Hair follicular keratinocyte (primary cell): Measurements from ENCODE around the gene APOC4. TPM values are rescaled to one million over a fixed set of nuclear protein-coding genes. Genes with fewer than 3 reads are reported as not detected.

Experiments used
- total RNA-seq: library from RNA; depleted of rRNA; stranded (reverse); fragments of >200 nt; gene quantifications from 2 replicates; pipeline ENCODE4 v1.2.3, GENCODE V29; 2015

Gene APOC4
- not detected in 2 replicates for total RNA-seq

GRCh38 chr19:44942067-44942571 lies at the start of gene APOC4:
TSS of gene APOC4 (plus strand) at chr19:44942237. CDS start at chr19:44942278, 41 bp downstream.

GRCh38 chr19:44905437-44906160 lies 36.4 kb upstream of the APOC4 start, which contains the start of gene APOE:
TSS of gene APOE (plus strand) at chr19:44905796. CDS start at chr19:44906625, 829 bp downstream.

GRCh38 chr19:44914433-44915206 lies 27.4 kb upstream of the APOC4 start, which contains the start of gene APOC1:
TSS of gene APOC1 (plus strand) at chr19:44914608. CDS start at chr19:44914892, 284 bp downstream.

GRCh38 chr19:44954649-44955504 lies 12.8 kb downstream of the APOC4 start, which contains the start of gene CLPTM1:
TSS of gene CLPTM1 (plus strand) at chr19:44955380. CDS start at chr19:44955396, 16 bp downstream.

Other genes starting within 250 kb of the APOC4 start
- not detected in 2 replicates for gene CEACAM16, start 243.1 kb upstream of the APOC4 start, total RNA-seq
- gene BCL3, start 193.5 kb upstream of the APOC4 start, total RNA-seq = 13.7 and 14.0 TPM in 2 replicates
- 119 and 129 TPM in 2 replicates for gene CBLC, start 164.3 kb upstream of the APOC4 start, total RNA-seq
- 35.2 and 40.1 TPM in 2 replicates for gene BCAM, start 133.1 kb upstream of the APOC4 start, total RNA-seq
- 73.2 and 81.6 TPM in 2 replicates for gene NECTIN2, start 95.9 kb upstream of the APOC4 start, total RNA-seq
- gene TOMM40, start 51.0 kb upstream of the APOC4 start, total RNA-seq = 68.0 and 175 TPM in 2 replicates
- 74.5 and 195 TPM in 2 replicates for gene APOE, start 36.4 kb upstream of the APOC4 start, total RNA-seq
- 3.8 and 18.1 TPM in 2 replicates for gene APOC1, start 27.6 kb upstream of the APOC4 start, total RNA-seq
- gene APOC2, start 3.8 kb downstream of the APOC4 start, total RNA-seq = not detected in 2 replicates
- gene CLPTM1, start 13.1 kb downstream of the APOC4 start, total RNA-seq = 34.9 and 42.5 TPM in 2 replicates
- 20.6 and 35.7 TPM in 2 replicates for gene RELB, start 59.2 kb downstream of the APOC4 start, total RNA-seq
- gene CLASRP, start 96.8 kb downstream of the APOC4 start, total RNA-seq = 30.8 and 54.7 TPM in 2 replicates
- 0.55 and 2.0 TPM in 2 replicates for gene ZNF296, start 134.2 kb downstream of the APOC4 start, total RNA-seq
- gene GEMIN7, start 137.0 kb downstream of the APOC4 start, total RNA-seq = 29.5 and 36.8 TPM in 2 replicates
- gene PPP1R37, start 150.9 kb downstream of the APOC4 start, total RNA-seq = 28.1 and 30.3 TPM in 2 replicates
- 1.1 and 2.1 TPM in 2 replicates for gene NKPD1, start 218.7 kb downstream of the APOC4 start, total RNA-seq
- 9.0 and 13.2 TPM in 2 replicates for gene TRAPPC6A, start 236.0 kb downstream of the APOC4 start, total RNA-seq
- gene BLOC1S3, start 236.5 kb downstream of the APOC4 start, total RNA-seq = 7.7 and 7.8 TPM in 2 replicates